Left lung (tissue), 10 donors: ENCODE results near the gene EPHA4. TPM values are rescaled to one million over a fixed set of nuclear protein-coding genes. Genes with fewer than 3 reads are reported as not detected.

Source experiments
- ATAC-seq: fragments of 200-7000 bp; cut with Tn5 transposase; one replicate; pipeline ENCODE4 v1.9.1; 2020; ENCODE audit warnings: moderate library complexity
- DNase-seq, 4 donors: peaks; one replicate each; pipeline ENCODE4 v3.0.0-alpha.2; 2013 to 2020
- H3K27ac ChIP-seq, 2 donors: fragments of 200-600 bp; sonication (generic) in 1 of 2; one replicate each; pipeline versions ENCODE4 v1.5.0 to v1.8.0; 2020 to 2021
- H3K27me3 ChIP-seq, 2 donors: fragments of 200-600 bp; sonication (generic) in 1 of 2; one replicate each; pipeline versions ENCODE4 v1.5.0 to v1.8.0; 2020 to 2021
- H3K36me3 ChIP-seq, 2 donors: fragments of 200-600 bp; sonication (generic) in 1 of 2; one replicate each; pipeline versions ENCODE4 v1.5.0 to v1.8.0; 2020 to 2021
- H3K4me1 ChIP-seq, 2 donors: fragments of 200-600 bp; one replicate each; pipeline ENCODE4 v1.8.0; 2021
- H3K4me3 ChIP-seq, 2 donors: fragments of 200-600 bp; sonication (generic) in 1 of 2; one replicate each; pipeline versions ENCODE4 v1.5.0 to v1.8.0; 2020 to 2021; ENCODE audit warnings: mild to moderate bottlenecking in 1 of 2
- H3K9me3 ChIP-seq, 2 donors: fragments of 200-600 bp; sonication (generic) in 1 of 2; one replicate each; pipeline versions ENCODE4 v1.5.0 to v1.8.0; 2020 to 2021
- CTCF ChIP-seq, 2 donors: fragments of 200-600 bp; sonication (generic) in 1 of 2; IDR thresholded peaks; one replicate each; pipeline versions ENCODE4 v1.5.0 to v1.8.0; 2021; ENCODE audit warnings: antibody characterized with exemption in 2 of 2
- intact Hi-C, 2 donors: fragments of 100-400 bp; cut with DNase I; formaldehyde crosslinking; loops; one replicate each; pipeline versions ENCODE4 v1.11.2 to v1.14.2; 2022
- polyA plus RNA-seq, 6 donors: library from polyadenylated mRNA; unstranded; fragments of 120-200 nt; gene quantifications; one replicate each; pipeline ENCODE4 v1.2.1, GENCODE V29; 2013; ENCODE audit not compliant: insufficient read length in 6 of 6
- total RNA-seq, 2 donors: library from RNA; stranded (reverse); fragmentation: NEBNext Ultra II Directional; extraction: Animal tissue kit (Norgen Biotek cat#: 25700); gene quantifications; one replicate each; pipeline ENCODE4 v1.2.1, GENCODE V29; 2021
- donor health status: DM: no; HTN: yes; CAD: no.
- donor health status: DM: no; HTN: no; CAD: no.

EPHA4 gene
- total and polyA plus RNA-seq, 8 donors, result 17.7 to 41.0 (median 24.8) TPM

- DNase-seq, result no peak
Observed at GRCh38 chr2:221380686-221381085, 191.4 kb downstream of the EPHA4 start.

GRCh38 chr2:221380062-221380461 is 192.0 kb downstream of the EPHA4 start:
- Histone ChIP-seq H3K27ac (no peak overlapping the region), H3K9me3 (no peaks in the 10 kb centered on the region), H3K36me3 (no peaks in the 10 kb centered on the region), H3K4me3 (no peak overlapping the region), H3K4me1 (no peaks in the 10 kb centered on the region), H3K27me3 (no peaks in the 10 kb centered on the region)
- no peak for TF ChIP-seq CTCF (IDR thresholded peaks at IDR 0.05)
- ATAC-seq (no peak), DNase-seq (no peak)
- intact Hi-C loops, result no loop called here

More at GRCh38 chr2:221380686-221381085, 191.4 kb downstream of the EPHA4 start:
- H3K9me3 ChIP-seq, result no peaks in the 10 kb centered on the region
- TF ChIP-seq CTCF (IDR thresholded peaks at IDR 0.05), result no peak
- no peaks in the 10 kb centered on the region for H3K4me1 ChIP-seq
- intact Hi-C loops, result no loop called here
- H3K27ac ChIP-seq, result no peak overlapping the region
- no peak for ATAC-seq
- no peak overlapping the region for H3K4me3 ChIP-seq
- no peaks in the 10 kb centered on the region for H3K36me3 ChIP-seq
- H3K27me3 ChIP-seq, result no peaks in the 10 kb centered on the region

- ATAC-seq (no peak), DNase-seq (no peak)
- Histone ChIP-seq H3K9me3 (no peaks in the 10 kb centered on the region), H3K27me3 (no peaks in the 10 kb centered on the region), H3K4me3 (no peak overlapping the region), H3K4me1 (no peaks in the 10 kb centered on the region), H3K36me3 (no peaks in the 10 kb centered on the region), H3K27ac (no peak overlapping the region)
- no peak for TF ChIP-seq CTCF (IDR thresholded peaks at IDR 0.05)
- intact Hi-C loops, result no loop called here
Observed at GRCh38 chr2:221377597-221377996, 194.5 kb downstream of the EPHA4 start.

GRCh38 chr2:221377066-221377465 is 195.0 kb downstream of the EPHA4 start:
- Histone ChIP-seq H3K4me1 (no peaks in the 10 kb centered on the region), H3K4me3 (no peak overlapping the region), H3K9me3 (no peaks in the 10 kb centered on the region), H3K27me3 (no peaks in the 10 kb centered on the region), H3K27ac (no peak overlapping the region), H3K36me3 (no peaks in the 10 kb centered on the region)
- DNase-seq, result no peak
- intact Hi-C loops, result no loop called here
- TF ChIP-seq CTCF (IDR thresholded peaks at IDR 0.05), result no peak
- no peak for ATAC-seq

GRCh38 chr2:221374234-221374633 is 197.9 kb downstream of the EPHA4 start:
- no peaks in the 10 kb centered on the region for H3K36me3 ChIP-seq
- DNase-seq, result no peak
- H3K4me1 ChIP-seq, result no peaks in the 10 kb centered on the region
- no peak for TF ChIP-seq CTCF (IDR thresholded peaks at IDR 0.05)
- intact Hi-C loops, result no loop called here
- H3K9me3 ChIP-seq, result no peaks in the 10 kb centered on the region
- H3K4me3 ChIP-seq, result no peak overlapping the region
- no peak overlapping the region for H3K27ac ChIP-seq
- ATAC-seq, result no peak
- no peaks in the 10 kb centered on the region for H3K27me3 ChIP-seq
